HCT116 (cell line): Measurements from ENCODE around the gene OR4C46. TPM values are rescaled to one million over a fixed set of nuclear protein-coding genes. Genes with fewer than 3 reads are reported as not detected.
A peak's percentile ranks its signal among the peaks of the same experiment; 100 is the strongest.

ENCODE experiments used
- ATAC-seq: fragments of 200-7000 bp; cut with Tn5 transposase; 2 replicates; pipeline ENCODE4 v1.9.1; 2020; ENCODE audit warnings: mild to moderate bottlenecking, moderate library complexity
- BruUV-seq: library from RNA; stranded (reverse); fragments of 400-500 nt; replicated peaks from 2 replicates; lab custom pipeline; 2021; lab: Mats Ljungman, UMichigan
- CTCF ChIA-PET: fragments of 300-600 bp; sonication (Branson Sonifier 250); formaldehyde crosslinking; loops from one replicate; lab custom pipeline; 2021; ENCODE audit warnings: antibody characterized with exemption; lab: Charles Lee
- POLR2A ChIA-PET: fragments of 300-600, 350-600 bp; sonication (Branson Sonifier 250); formaldehyde crosslinking; loops from one replicate; lab custom pipeline; 2021; ENCODE audit warnings: antibody characterized with exemption; lab: Charles Lee
- RAD21 ChIA-PET, 2 experiments: fragments of 300-600 bp; sonication (Branson Sonifier 250); formaldehyde crosslinking; loops; one replicate each; lab custom pipeline; 2023; ENCODE audit warnings: low total read pairs in 2 of 2; ENCODE audit not compliant: uncharacterized antibody in 2 of 2, unreplicated experiment in 2 of 2, low non-redundant PET in 1 of 2; lab: Charles Lee
- DNase-seq: peaks from one replicate; pipeline ENCODE4 v3.0.0-alpha.2; 2010; ENCODE audit warnings: low read depth, low spot score
- H2AFZ ChIP-seq: fragments of 200-600 bp; shearing (Covaris generic), sonication (generic); 2 replicates; pipeline ENCODE4 v1.6.1; 2017; ENCODE audit warnings: low read depth, mixed run types, mixed read lengths, antibody characterized with exemption, low read length; ENCODE audit not compliant: poor library complexity, severe bottlenecking
- H3K27ac ChIP-seq: 2 replicates; pipeline ENCODE4 v1.5.1; 2012; ENCODE audit warnings: low read depth, low read length
- H3K27me3 ChIP-seq: fragments of 200-600 bp; sonication (generic); 2 replicates; pipeline ENCODE4 v1.6.1; 2016; ENCODE audit warnings: mixed run types, low read length, mixed read lengths; ENCODE audit not compliant: insufficient read depth
- H3K36me3 ChIP-seq, 2 experiments: fragments of 200-500 bp in 1 of 2; fragments of 200-600 bp in 1 of 2; sonication (Bioruptor generic) in 1 of 2; sonication (generic) in 1 of 2; 2 replicates each; pipeline versions ENCODE4 v1.5.1 to v1.6.1; 2014 to 2016; ENCODE audit warnings: low read length in 2 of 2, inconsistent platforms in 1 of 2, mixed read lengths in 1 of 2, mixed run types in 1 of 2; ENCODE audit not compliant: insufficient read depth in 2 of 2, control insufficient read depth in 1 of 2
- H3K4me1 ChIP-seq, 2 experiments: fragments of 200-600 bp in 1 of 2; sonication (generic) in 1 of 2; 2 replicates each; pipeline versions ENCODE4 v1.5.1 to v1.6.1; 2012 to 2017; ENCODE audit warnings: low read length in 2 of 2, inconsistent platforms in 1 of 2, mild to moderate bottlenecking in 1 of 2, mixed read lengths in 1 of 2, mixed run types in 1 of 2, moderate library complexity in 1 of 2; ENCODE audit not compliant: insufficient read depth in 2 of 2, control insufficient read depth in 1 of 2
- H3K4me2 ChIP-seq: fragments of 200-600 bp; sonication (generic); 2 replicates; pipeline ENCODE4 v1.6.1; 2017; ENCODE audit warnings: mixed run types, low read length, mixed read lengths
- H3K4me3 ChIP-seq, 2 experiments: fragments of 200-600 bp in 1 of 2; sonication (generic) in 1 of 2; replicated peaks in 1 of 2; 2 replicates each; pipeline ENCODE4 v1.5.1; 2011 to 2016; ENCODE audit warnings: low read length in 2 of 2, control low read depth in 1 of 2, low read depth in 1 of 2, mild to moderate bottlenecking in 1 of 2, mixed read lengths in 1 of 2, mixed run types in 1 of 2
- H3K79me2 ChIP-seq: fragments of 200-600 bp; sonication (generic); 2 replicates; pipeline ENCODE4 v1.6.1; 2017; ENCODE audit warnings: mild to moderate bottlenecking, mixed run types, low read length, moderate library complexity, mixed read lengths; ENCODE audit not compliant: insufficient read depth
- H3K9ac ChIP-seq: fragments of 200-600 bp; sonication (generic); 2 replicates; pipeline ENCODE4 v1.6.1; 2016; ENCODE audit warnings: low read length, mixed read lengths
- H3K9me2 ChIP-seq: fragments of 200-600 bp; sonication (generic), shearing (Covaris generic); 2 replicates; pipeline ENCODE4 v1.6.1; 2017; ENCODE audit warnings: mixed run types, mild to moderate bottlenecking, moderate library complexity; ENCODE audit not compliant: insufficient read depth
- H3K9me3 ChIP-seq, 2 experiments: fragments of 200-500 bp in 1 of 2; fragments of 200-600 bp in 1 of 2; sonication (Bioruptor generic) in 1 of 2; sonication (generic) in 1 of 2; 2 replicates each; pipeline ENCODE4 v1.6.1; 2014 to 2017; ENCODE audit warnings: low read length in 2 of 2, mixed read lengths in 2 of 2, inconsistent platforms in 1 of 2, low read depth in 1 of 2, mild to moderate bottlenecking in 1 of 2, mixed run types in 1 of 2, moderate library complexity in 1 of 2; ENCODE audit not compliant: control insufficient read depth in 1 of 2, insufficient read depth in 1 of 2
- H4K20me1 ChIP-seq: fragments of 200-600 bp; sonication (generic), shearing (Covaris generic); 2 replicates; pipeline ENCODE4 v1.6.1; 2017; ENCODE audit warnings: mixed run types, mild to moderate bottlenecking, moderate library complexity; ENCODE audit not compliant: insufficient read depth
- EGR1 ChIP-seq: IDR thresholded peaks from 2 replicates; pipeline ENCODE4 v1.6.1; 2012; ENCODE audit warnings: low read depth
- ELF1 ChIP-seq: IDR thresholded peaks from 2 replicates; pipeline ENCODE4 v1.6.1; 2012; ENCODE audit warnings: low read depth, borderline replicate concordance
- EZH2 ChIP-seq: fragments of 200-600 bp; sonication (generic); IDR thresholded peaks from 2 replicates; pipeline ENCODE4 v1.6.1; 2017; ENCODE audit warnings: antibody characterized with exemption, mixed run types
- EZH2phosphoT487 ChIP-seq: fragments of 200-600 bp; IDR thresholded peaks from 2 replicates; pipeline ENCODE4 v1.6.1; 2018; ENCODE audit warnings: antibody characterized with exemption, borderline replicate concordance
- JUND ChIP-seq: IDR thresholded peaks from 2 replicates; pipeline ENCODE4 v1.6.1; 2012
- POLR2AphosphoS5 ChIP-seq: IDR thresholded peaks from 2 replicates; pipeline ENCODE4 v1.6.1; 2011; ENCODE audit warnings: mild to moderate bottlenecking, low read depth, low read length, moderate library complexity
- RAD21 ChIP-seq: IDR thresholded peaks from 2 replicates; pipeline ENCODE4 v1.6.1; 2012; ENCODE audit warnings: low read depth, mild to moderate bottlenecking
- SP1 ChIP-seq: IDR thresholded peaks from 2 replicates; pipeline ENCODE4 v1.6.1; 2012; ENCODE audit warnings: low read depth
- ZFX ChIP-seq: fragments of 450-650 bp; IDR thresholded peaks from 2 replicates; pipeline ENCODE4 v1.6.1; 2017
- intact Hi-C: fragments of 100-400 bp; cut with micrococcal nuclease; formaldehyde crosslinking; loops from 2 replicates; pipeline ENCODE4 v1.10.0; 2022
- total RNA-seq: library from RNA; stranded (reverse); gene quantifications from one replicate; pipeline ENCODE4 v1.2.1, GENCODE V29; 2021; ENCODE audit not compliant: unreplicated experiment
- TF ChIP-seq, protein P1 (sequence below), 3 experiments: fragments of 200-600 bp in 1 of 3; sonication (generic) in 1 of 3; IDR thresholded peaks in 2 of 3; conservative IDR thresholded peaks in 1 of 3; 2 replicates each; pipeline ENCODE4 v1.5.1; 2012 to 2017; ENCODE audit warnings: low read depth in 2 of 3, low read length in 2 of 3, antibody characterized with exemption in 1 of 3, borderline replicate concordance in 1 of 3, control low read depth in 1 of 3, mild to moderate bottlenecking in 1 of 3, mixed read lengths in 1 of 3, mixed run types in 1 of 3, moderate library complexity in 1 of 3; ENCODE audit not compliant: insufficient read depth in 1 of 3
- TF ChIP-seq, protein P2 (sequence below): IDR thresholded peaks from 2 replicates; pipeline ENCODE4 v1.6.1; 2012; ENCODE audit warnings: low read depth
- TF ChIP-seq, protein P3 (sequence below): IDR thresholded peaks from 2 replicates; pipeline ENCODE4 v1.6.1; 2012
- TF ChIP-seq, protein P4 (sequence below): IDR thresholded peaks from 2 replicates; pipeline ENCODE4 v1.6.1; 2011; ENCODE audit warnings: mild to moderate bottlenecking, low read length, moderate library complexity; ENCODE audit not compliant: insufficient replicate concordance; ENCODE audit errors: extremely low read depth

The OR4C46 gene
- total RNA-seq, 1 experiment from 2014 or later: not detected

DNA sequence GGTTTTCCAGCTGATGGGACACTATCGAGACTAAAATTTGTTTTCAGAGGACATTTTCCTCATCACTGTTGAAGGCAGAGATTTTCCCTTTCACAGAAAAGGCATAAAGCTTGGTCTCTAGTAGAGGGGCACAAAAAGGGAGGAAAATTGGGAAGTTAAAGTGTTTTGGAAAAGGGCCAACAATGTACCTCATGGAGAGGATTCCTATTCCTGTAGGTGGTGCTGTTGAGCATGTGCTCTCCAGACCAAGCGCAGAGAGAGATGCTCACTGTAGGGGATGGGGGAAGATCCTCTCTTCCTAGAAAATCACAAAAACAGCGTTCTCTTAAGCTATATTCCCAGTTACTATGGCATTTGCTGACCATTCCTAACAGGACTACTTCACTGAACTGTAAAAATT is 44.9 kb downstream of the OR4C46 start:
- POLR2A ChIA-PET: no interaction called here
- H4K20me1 ChIP-seq: no peaks in the 10 kb centered on the region
- no peak overlapping the region for H2AFZ ChIP-seq
- intact Hi-C loops: no loop called here
- ATAC-seq (no peak), DNase-seq (no peak)
- H3K9me2 ChIP-seq: no peaks in the 10 kb centered on the region
- H3K9me3 ChIP-seq: no peaks in the 10 kb centered on the region; a peak in 1 of 4 replicates
- H3K79me2 ChIP-seq: no peaks in the 10 kb centered on the region
- BruUV-seq: no TSS peak
- no peak overlapping the region for H3K27ac ChIP-seq
- no peak overlapping the region for H3K9ac ChIP-seq
- RAD21 ChIA-PET: no interaction called here
- H3K4me3 ChIP-seq: no peak overlapping the region
- TF ChIP-seq, protein P1, sequence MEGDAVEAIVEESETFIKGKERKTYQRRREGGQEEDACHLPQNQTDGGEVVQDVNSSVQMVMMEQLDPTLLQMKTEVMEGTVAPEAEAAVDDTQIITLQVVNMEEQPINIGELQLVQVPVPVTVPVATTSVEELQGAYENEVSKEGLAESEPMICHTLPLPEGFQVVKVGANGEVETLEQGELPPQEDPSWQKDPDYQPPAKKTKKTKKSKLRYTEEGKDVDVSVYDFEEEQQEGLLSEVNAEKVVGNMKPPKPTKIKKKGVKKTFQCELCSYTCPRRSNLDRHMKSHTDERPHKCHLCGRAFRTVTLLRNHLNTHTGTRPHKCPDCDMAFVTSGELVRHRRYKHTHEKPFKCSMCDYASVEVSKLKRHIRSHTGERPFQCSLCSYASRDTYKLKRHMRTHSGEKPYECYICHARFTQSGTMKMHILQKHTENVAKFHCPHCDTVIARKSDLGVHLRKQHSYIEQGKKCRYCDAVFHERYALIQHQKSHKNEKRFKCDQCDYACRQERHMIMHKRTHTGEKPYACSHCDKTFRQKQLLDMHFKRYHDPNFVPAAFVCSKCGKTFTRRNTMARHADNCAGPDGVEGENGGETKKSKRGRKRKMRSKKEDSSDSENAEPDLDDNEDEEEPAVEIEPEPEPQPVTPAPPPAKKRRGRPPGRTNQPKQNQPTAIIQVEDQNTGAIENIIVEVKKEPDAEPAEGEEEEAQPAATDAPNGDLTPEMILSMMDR (IDR thresholded peaks at IDR 0.05 in 2 of 3, conservative IDR thresholded peaks at IDR 0.05 in 1 of 3; ENCODE audit: borderline replicate concordance in 1 of 3, insufficient read depth in 1 of 3, low read depth in 2 of 3, low read length in 2 of 3): peak in 2 of 3 experiments; percentile 23 to 30; a peak in 2 of 6 replicates
- no peak for TF ChIP-seq RAD21
- TF ChIP-seq, all 23 proteins: peak for 1
- H3K27me3 ChIP-seq: no peaks in the 10 kb centered on the region
- no peak overlapping the region for H3K4me2 ChIP-seq
- CTCF ChIA-PET: no interaction called here
- H3K4me1 ChIP-seq: no peaks in the 10 kb centered on the region
- no peaks in the 10 kb centered on the region for H3K36me3 ChIP-seq

DNA sequence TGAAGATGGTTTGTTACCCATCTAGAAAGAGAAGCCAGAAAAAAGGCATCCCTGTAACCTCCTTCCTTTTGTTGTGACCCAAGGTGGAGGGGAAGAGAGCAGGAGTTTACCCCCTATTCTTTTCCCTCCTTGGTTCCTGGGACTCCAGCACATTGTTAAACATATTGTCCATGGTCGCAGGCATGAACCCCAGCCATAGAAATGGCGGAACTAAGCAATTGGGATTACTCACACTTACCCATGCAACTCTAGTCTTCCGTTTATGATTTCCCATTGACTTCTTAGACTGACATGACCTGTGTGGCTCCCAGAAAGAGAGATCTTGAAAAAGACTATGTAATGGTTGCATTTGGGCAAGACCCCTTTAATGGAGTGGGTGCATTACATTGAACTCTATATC is 45.4 kb downstream of the OR4C46 start:
- ATAC-seq: no peak
- DNase-seq: no peak
- Histone ChIP-seq H3K4me1 (no peaks in the 10 kb centered on the region), H3K4me2 (no peak overlapping the region), H3K9ac (no peak overlapping the region), H3K9me3 (no peaks in the 10 kb centered on the region; a peak in 1 of 4 replicates), H3K27me3 (no peaks in the 10 kb centered on the region), H3K36me3 (no peaks in the 10 kb centered on the region), H3K9me2 (no peaks in the 10 kb centered on the region), H3K4me3 (no peak overlapping the region), H3K79me2 (no peaks in the 10 kb centered on the region), H2AFZ (no peak overlapping the region), H4K20me1 (no peaks in the 10 kb centered on the region), H3K27ac (no peak overlapping the region)
- intact Hi-C loops: no loop called here
- RAD21 ChIA-PET: no interaction called here
- CTCF ChIA-PET: no interaction called here
- BruUV-seq: no TSS peak
- POLR2A ChIA-PET: no interaction called here
- no peak for TF ChIP-seq RAD21
- TF ChIP-seq, protein P2, sequence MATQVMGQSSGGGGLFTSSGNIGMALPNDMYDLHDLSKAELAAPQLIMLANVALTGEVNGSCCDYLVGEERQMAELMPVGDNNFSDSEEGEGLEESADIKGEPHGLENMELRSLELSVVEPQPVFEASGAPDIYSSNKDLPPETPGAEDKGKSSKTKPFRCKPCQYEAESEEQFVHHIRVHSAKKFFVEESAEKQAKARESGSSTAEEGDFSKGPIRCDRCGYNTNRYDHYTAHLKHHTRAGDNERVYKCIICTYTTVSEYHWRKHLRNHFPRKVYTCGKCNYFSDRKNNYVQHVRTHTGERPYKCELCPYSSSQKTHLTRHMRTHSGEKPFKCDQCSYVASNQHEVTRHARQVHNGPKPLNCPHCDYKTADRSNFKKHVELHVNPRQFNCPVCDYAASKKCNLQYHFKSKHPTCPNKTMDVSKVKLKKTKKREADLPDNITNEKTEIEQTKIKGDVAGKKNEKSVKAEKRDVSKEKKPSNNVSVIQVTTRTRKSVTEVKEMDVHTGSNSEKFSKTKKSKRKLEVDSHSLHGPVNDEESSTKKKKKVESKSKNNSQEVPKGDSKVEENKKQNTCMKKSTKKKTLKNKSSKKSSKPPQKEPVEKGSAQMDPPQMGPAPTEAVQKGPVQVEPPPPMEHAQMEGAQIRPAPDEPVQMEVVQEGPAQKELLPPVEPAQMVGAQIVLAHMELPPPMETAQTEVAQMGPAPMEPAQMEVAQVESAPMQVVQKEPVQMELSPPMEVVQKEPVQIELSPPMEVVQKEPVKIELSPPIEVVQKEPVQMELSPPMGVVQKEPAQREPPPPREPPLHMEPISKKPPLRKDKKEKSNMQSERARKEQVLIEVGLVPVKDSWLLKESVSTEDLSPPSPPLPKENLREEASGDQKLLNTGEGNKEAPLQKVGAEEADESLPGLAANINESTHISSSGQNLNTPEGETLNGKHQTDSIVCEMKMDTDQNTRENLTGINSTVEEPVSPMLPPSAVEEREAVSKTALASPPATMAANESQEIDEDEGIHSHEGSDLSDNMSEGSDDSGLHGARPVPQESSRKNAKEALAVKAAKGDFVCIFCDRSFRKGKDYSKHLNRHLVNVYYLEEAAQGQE: no peak
- no peak for TF ChIP-seq EZH2
- TF ChIP-seq POLR2AphosphoS5: no peak
- no peak for TF ChIP-seq EZH2phosphoT487
- TF ChIP-seq, protein P3, sequence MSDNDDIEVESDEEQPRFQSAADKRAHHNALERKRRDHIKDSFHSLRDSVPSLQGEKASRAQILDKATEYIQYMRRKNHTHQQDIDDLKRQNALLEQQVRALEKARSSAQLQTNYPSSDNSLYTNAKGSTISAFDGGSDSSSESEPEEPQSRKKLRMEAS: no peak
- TF ChIP-seq EGR1: no peak
- no peak for TF ChIP-seq ZFX
- TF ChIP-seq, protein P4, sequence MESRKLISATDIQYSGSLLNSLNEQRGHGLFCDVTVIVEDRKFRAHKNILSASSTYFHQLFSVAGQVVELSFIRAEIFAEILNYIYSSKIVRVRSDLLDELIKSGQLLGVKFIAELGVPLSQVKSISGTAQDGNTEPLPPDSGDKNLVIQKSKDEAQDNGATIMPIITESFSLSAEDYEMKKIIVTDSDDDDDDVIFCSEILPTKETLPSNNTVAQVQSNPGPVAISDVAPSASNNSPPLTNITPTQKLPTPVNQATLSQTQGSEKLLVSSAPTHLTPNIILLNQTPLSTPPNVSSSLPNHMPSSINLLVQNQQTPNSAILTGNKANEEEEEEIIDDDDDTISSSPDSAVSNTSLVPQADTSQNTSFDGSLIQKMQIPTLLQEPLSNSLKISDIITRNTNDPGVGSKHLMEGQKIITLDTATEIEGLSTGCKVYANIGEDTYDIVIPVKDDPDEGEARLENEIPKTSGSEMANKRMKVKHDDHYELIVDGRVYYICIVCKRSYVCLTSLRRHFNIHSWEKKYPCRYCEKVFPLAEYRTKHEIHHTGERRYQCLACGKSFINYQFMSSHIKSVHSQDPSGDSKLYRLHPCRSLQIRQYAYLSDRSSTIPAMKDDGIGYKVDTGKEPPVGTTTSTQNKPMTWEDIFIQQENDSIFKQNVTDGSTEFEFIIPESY: no peak
- no peak for TF ChIP-seq JUND
- TF ChIP-seq ELF1: no peak
- no peak for TF ChIP-seq SP1
